ENCODE measurements around the gene PTGDR. TPM values are rescaled to one million over a fixed set of nuclear protein-coding genes. Genes with fewer than 3 reads are reported as not detected.

PTGDR gene
- total RNA-seq, 3 donors from 2014 or later, result 1.2 to 3.2 (median 1.3) TPM

DNA sequence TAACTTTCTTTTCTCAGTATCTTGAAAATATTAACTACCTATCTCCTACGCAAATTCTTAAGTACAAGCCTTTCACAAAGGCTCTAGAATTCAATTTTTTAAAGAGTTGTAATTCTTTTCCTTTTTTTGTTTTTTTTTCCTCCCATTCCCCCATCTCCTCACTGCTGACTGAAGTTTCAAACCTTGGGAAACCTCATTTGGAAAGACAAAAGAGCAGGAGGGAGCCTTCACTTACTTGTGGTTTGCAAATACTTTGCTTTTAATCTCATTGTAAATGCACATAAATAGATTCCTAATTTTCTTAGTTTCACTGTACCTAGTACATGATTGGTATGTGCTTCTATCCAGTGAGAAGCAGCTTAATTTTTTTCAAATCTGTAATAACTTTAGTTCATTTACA is 15.8 kb upstream of the PTGDR start:
- H3K27me3 ChIP-seq, result no peaks in the 10 kb centered on the region
- H3K4me3 ChIP-seq, result no peak overlapping the region
- H3K9me3 ChIP-seq, result no peaks in the 10 kb centered on the region
- DNase-seq (ENCODE audit: low spot score in 2 of 2), result no peak
- H3K4me1 ChIP-seq, result no peaks in the 10 kb centered on the region
- intact Hi-C loops (cut with DNase I; ENCODE audit: low total_unique reads), result no loop called here
- H3K36me3 ChIP-seq, result no peaks in the 10 kb centered on the region
- TF ChIP-seq POLR2A (IDR thresholded peaks at IDR 0.05) (no peak), POLR2AphosphoS5 (IDR thresholded peaks at IDR 0.05) (no peak)
- TF ChIP-seq, protein P1, sequence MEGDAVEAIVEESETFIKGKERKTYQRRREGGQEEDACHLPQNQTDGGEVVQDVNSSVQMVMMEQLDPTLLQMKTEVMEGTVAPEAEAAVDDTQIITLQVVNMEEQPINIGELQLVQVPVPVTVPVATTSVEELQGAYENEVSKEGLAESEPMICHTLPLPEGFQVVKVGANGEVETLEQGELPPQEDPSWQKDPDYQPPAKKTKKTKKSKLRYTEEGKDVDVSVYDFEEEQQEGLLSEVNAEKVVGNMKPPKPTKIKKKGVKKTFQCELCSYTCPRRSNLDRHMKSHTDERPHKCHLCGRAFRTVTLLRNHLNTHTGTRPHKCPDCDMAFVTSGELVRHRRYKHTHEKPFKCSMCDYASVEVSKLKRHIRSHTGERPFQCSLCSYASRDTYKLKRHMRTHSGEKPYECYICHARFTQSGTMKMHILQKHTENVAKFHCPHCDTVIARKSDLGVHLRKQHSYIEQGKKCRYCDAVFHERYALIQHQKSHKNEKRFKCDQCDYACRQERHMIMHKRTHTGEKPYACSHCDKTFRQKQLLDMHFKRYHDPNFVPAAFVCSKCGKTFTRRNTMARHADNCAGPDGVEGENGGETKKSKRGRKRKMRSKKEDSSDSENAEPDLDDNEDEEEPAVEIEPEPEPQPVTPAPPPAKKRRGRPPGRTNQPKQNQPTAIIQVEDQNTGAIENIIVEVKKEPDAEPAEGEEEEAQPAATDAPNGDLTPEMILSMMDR (IDR thresholded peaks at IDR 0.05), result no peak
- no peak overlapping the region for H3K27ac ChIP-seq

DNA sequence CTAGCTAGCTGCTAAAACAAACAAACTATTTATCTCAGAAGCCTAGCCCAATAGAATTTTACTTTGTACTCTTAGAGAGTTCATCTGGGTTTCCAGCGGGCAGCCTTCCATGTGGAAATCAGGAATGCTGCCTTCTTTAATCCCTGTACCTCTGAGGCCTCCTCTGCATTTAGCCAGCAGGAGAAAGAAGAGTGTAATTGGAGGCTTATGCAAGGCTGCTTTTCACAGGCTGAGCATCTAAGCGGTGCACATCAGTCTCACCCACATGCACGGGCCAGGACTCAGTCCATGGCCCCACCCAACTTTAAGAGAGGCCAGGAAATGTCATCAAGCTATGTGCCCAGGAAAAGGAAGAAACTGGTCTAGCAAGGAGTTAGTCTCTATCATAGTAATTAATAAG is 14.0 kb upstream of the PTGDR start:
- DNase-seq (ENCODE audit: low spot score in 2 of 2), result no peak
- intact Hi-C loops (cut with DNase I; ENCODE audit: low total_unique reads), result no loop called here
- Histone ChIP-seq H3K9me3 (no peaks in the 10 kb centered on the region), H3K36me3 (no peaks in the 10 kb centered on the region), H3K27me3 (no peaks in the 10 kb centered on the region), H3K27ac (no peak overlapping the region), H3K4me3 (no peak overlapping the region), H3K4me1 (no peaks in the 10 kb centered on the region)
- TF ChIP-seq, protein P1 (IDR thresholded peaks at IDR 0.05), result no peak
- no peak for TF ChIP-seq POLR2A (IDR thresholded peaks at IDR 0.05)

DNA sequence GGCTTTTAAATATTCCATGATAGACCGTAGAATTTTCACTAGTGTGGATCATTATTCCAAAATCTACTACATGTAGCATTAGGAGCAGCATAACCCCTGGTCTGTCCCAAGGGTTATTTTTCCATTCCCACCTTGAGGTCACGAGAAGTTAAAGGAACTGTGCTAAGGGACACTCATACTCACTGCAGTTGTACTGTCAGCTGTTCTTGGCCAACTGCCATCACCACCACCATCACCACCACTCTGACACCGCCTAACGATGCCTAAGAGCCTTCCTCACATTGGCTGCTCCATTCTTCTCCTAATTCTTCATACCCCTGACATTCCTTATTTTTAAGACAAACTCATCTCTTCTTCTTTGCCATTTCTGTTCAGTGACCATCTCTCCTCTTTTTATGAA is 13.4 kb upstream of the PTGDR start:
- Histone ChIP-seq H3K4me3 (no peak overlapping the region), H3K27me3 (no peaks in the 10 kb centered on the region), H3K36me3 (no peaks in the 10 kb centered on the region), H3K9me3 (no peaks in the 10 kb centered on the region), H3K4me1 (no peaks in the 10 kb centered on the region), H3K27ac (no peak overlapping the region)
- DNase-seq (ENCODE audit: low spot score in 2 of 2), result no peak
- TF ChIP-seq, protein P1 (IDR thresholded peaks at IDR 0.05), result no peak
- no peak for TF ChIP-seq POLR2AphosphoS5 (IDR thresholded peaks at IDR 0.05)
- no peak for TF ChIP-seq POLR2A (IDR thresholded peaks at IDR 0.05)
- intact Hi-C loops (cut with DNase I; ENCODE audit: low total_unique reads), result no loop called here

DNA sequence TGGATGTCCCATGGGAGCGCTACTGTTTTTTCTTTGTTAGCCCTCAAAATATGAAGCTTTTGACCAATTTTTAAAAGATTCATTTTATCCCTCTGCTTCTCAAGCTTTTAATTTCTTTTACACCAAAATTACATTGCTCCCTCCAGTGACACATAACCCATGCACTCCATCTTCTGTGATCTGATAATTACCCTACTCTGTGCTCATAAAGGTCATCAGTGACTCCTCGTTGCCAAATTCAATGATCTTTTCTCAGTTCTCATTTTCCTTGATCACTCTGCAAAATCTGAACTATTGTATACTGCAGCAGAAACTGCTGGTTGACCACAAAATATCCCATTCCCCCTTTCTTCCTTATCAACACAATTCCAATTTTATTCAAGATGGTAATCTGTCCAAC is 8.7 kb upstream of the PTGDR start:
- Histone ChIP-seq H3K9me3 (no peaks in the 10 kb centered on the region), H3K4me1 (no peaks in the 10 kb centered on the region), H3K27ac (no peak overlapping the region), H3K36me3 (no peaks in the 10 kb centered on the region), H3K4me3 (no peak overlapping the region), H3K27me3 (no peaks in the 10 kb centered on the region)
- no peak for DNase-seq (ENCODE audit: low spot score in 2 of 2)
- intact Hi-C loops (cut with DNase I; ENCODE audit: low total_unique reads), result no loop called here
- TF ChIP-seq POLR2A (IDR thresholded peaks at IDR 0.05) (no peak), POLR2AphosphoS5 (IDR thresholded peaks at IDR 0.05) (no peak)
- TF ChIP-seq, protein P1 (IDR thresholded peaks at IDR 0.05), result no peak

DNA sequence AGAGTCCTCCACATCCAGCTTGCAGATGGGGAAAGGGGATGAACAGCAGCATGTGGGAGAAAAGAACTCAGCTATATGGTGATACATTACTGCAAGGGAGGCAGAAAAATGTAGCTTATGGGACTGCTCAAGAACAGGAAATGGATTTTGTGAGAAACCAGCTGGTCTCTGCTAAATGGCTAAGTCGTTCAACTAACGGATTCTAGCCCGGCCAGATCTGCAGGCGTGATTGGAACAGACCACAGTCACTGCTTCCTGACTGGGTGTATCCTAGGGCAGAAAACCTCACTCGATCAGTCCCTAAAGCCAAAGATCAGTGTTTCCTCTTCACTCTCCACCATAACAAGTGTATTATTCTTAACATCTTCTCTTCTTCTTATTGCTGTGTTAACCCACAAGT is 8.1 kb upstream of the PTGDR start:
- TF ChIP-seq, protein P1 (IDR thresholded peaks at IDR 0.05), result no peak
- TF ChIP-seq POLR2A (IDR thresholded peaks at IDR 0.05), result no peak
- TF ChIP-seq POLR2AphosphoS5 (IDR thresholded peaks at IDR 0.05), result no peak
- no peaks in the 10 kb centered on the region for H3K9me3 ChIP-seq
- no peak overlapping the region for H3K27ac ChIP-seq
- no peaks in the 10 kb centered on the region for H3K36me3 ChIP-seq
- intact Hi-C loops (cut with DNase I; ENCODE audit: low total_unique reads), result no loop called here
- H3K27me3 ChIP-seq, result no peaks in the 10 kb centered on the region
- DNase-seq (ENCODE audit: low spot score in 2 of 2), result no peak
- H3K4me1 ChIP-seq, result no peaks in the 10 kb centered on the region
- H3K4me3 ChIP-seq, result no peak overlapping the region

Data from breast epithelium (tissue), 4 donors.